ENCODE results near the gene RBM45. TPM values are rescaled to one million over a fixed set of nuclear protein-coding genes. Genes with fewer than 3 reads are reported as not detected.

RBM45 gene
- total and polyA plus RNA-seq, 8 donors: 5.0 to 9.4 (median 6.6) TPM

DNA sequence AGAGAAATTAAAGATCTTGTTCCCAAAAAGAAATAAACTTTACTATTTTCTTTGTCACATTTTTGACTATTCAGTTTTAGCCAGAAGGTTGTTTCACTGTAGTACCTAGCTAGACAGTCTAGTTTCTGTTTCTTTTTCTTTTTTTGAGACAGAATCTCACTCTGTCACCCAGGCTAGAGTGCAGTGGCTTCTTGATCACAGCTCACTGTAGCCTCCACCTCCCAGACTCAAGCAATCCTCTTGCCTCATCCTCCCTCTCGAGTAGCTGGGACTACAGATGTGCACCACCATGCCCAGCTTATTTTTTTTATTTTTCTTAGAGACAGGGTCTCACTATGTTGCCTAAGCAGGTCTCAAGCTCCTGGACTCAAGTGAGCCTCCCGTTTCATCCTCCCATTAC lies 2.2 kb downstream of the RBM45 start:
- no peak for DNase-seq
- H3K4me1 ChIP-seq: peaks cover 9 to 10% (median 9%) of the 10 kb centered on the region in 3 donors
- 83 to 86% methylated on average over 2 of the region's 2 CpGs for WGBS, 2 donors
- H3K36me3 ChIP-seq: no peaks in the 10 kb centered on the region
- no peak for ATAC-seq
- FAIRE-seq: no peak
- H3K27me3 ChIP-seq: no peaks in the 10 kb centered on the region
- no peak overlapping the region for H3K4me3 ChIP-seq
- TF ChIP-seq, protein P1, sequence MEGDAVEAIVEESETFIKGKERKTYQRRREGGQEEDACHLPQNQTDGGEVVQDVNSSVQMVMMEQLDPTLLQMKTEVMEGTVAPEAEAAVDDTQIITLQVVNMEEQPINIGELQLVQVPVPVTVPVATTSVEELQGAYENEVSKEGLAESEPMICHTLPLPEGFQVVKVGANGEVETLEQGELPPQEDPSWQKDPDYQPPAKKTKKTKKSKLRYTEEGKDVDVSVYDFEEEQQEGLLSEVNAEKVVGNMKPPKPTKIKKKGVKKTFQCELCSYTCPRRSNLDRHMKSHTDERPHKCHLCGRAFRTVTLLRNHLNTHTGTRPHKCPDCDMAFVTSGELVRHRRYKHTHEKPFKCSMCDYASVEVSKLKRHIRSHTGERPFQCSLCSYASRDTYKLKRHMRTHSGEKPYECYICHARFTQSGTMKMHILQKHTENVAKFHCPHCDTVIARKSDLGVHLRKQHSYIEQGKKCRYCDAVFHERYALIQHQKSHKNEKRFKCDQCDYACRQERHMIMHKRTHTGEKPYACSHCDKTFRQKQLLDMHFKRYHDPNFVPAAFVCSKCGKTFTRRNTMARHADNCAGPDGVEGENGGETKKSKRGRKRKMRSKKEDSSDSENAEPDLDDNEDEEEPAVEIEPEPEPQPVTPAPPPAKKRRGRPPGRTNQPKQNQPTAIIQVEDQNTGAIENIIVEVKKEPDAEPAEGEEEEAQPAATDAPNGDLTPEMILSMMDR (IDR thresholded peaks at IDR 0.05): no peak
- H3K9me3 ChIP-seq: no peaks in the 10 kb centered on the region
- no peak overlapping the region for H3K27ac ChIP-seq
- intact Hi-C loops (cut with DNase I): no loop called here

DNA sequence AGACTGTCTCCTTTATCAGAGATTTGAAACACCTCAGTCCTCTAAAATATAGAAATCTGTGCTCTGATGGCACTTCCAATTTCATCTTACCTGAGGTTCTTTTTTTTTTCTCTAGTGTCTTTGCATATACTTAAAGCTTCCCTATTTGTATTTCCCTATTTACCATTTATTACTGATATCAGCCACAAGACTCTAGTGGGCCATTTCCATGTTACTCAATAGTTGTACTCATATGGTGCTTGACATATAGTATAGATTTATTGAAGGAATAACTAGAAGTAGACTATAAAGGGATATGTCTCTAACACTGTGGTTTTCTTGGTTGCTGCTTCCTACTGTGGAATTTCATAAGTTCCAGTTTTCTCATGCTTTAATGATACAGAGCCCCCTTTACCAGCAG lies 3.0 kb downstream of the RBM45 start:
- Histone ChIP-seq H3K27me3 (no peaks in the 10 kb centered on the region), H3K36me3 (no peaks in the 10 kb centered on the region), H3K4me1 (peaks cover 9 to 10% (median 9%) of the 10 kb centered on the region in 3 donors), H3K9me3 (no peaks in the 10 kb centered on the region), H3K4me3 (no peak overlapping the region), H3K27ac (no peak overlapping the region)
- intact Hi-C loops (cut with DNase I): no loop called here
- no peak for FAIRE-seq
- DNase-seq: no peak
- TF ChIP-seq, protein P1 (IDR thresholded peaks at IDR 0.05): no peak
- no peak for ATAC-seq

- intact Hi-C loops (cut with DNase I): no loop called here
- Histone ChIP-seq H3K9me3 (no peaks in the 10 kb centered on the region), H3K27me3 (no peaks in the 10 kb centered on the region), H3K27ac (no peak overlapping the region), H3K36me3 (peaks cover 0 to 16% (median 0%) of the 10 kb centered on the region in 3 donors), H3K4me3 (no peak overlapping the region), H3K4me1 (peaks cover 9 to 10% (median 9%) of the 10 kb centered on the region in 3 donors)
- DNase-seq: no peak
- ATAC-seq: no peak
- TF ChIP-seq, protein P1 (IDR thresholded peaks at IDR 0.05): no peak
- 90 to 92% methylated on average over 1 of the region's 1 CpG for WGBS, 2 donors
- FAIRE-seq: no peak
These were observed 5.5 kb downstream of the RBM45 start for GRCh38 chr2:178117725-178118124.

DNA sequence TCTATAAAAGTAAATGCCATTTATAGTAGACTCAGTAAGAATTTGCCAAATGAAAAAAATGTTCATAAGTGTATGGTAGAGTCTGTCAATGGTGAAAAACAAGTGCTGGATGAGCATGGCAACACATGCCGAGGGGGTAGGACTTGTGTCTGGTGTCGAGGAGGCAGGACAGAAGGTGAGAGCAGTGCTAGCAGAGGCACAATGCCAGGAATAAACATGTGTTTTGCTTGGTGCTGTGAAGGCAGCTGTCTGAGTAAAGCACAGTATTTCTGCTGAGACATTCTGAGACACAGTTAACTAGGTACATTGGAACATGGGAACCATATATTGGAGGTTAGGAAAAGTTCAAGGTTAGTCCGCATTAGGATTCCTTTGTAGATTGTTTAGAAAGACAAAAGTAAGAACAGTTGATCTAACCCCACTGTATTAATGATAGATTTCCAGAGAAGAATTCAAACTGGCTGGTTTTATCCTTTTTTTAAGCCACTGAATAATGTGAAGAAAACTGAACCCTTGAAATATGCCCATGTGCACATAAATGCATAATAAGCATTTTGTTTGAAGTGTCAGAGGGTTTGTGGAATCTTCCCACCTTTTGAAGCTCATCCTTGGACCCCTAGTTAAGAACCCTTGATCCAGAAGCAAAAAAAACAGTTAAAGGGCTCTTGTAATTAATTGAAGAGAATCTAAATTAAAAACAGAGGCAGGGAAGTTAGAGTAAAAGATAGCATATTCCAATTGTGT lies 7.1 kb downstream of the RBM45 start:
- H3K27ac ChIP-seq: no peak overlapping the region
- no peak overlapping the region for H3K4me3 ChIP-seq
- no peaks in the 10 kb centered on the region for H3K9me3 ChIP-seq
- DNase-seq (no peak), FAIRE-seq (no peak), ATAC-seq (no peak)
- TF ChIP-seq, protein P1 (IDR thresholded peaks at IDR 0.05): no peak
- no peaks in the 10 kb centered on the region for H3K4me1 ChIP-seq
- H3K27me3 ChIP-seq: no peaks in the 10 kb centered on the region
- peaks cover 0 to 28% (median 0%) of the 10 kb centered on the region in 3 donors for H3K36me3 ChIP-seq
- WGBS, 2 donors: 76 to 79% methylated on average over 3 of the region's 3 CpGs
- intact Hi-C loops (cut with DNase I): no loop called here

- ATAC-seq (no peak), DNase-seq (no peak), FAIRE-seq (no peak)
- Histone ChIP-seq H3K36me3 (peaks cover 0 to 42% (median 0%) of the 10 kb centered on the region in 3 donors), H3K9me3 (no peaks in the 10 kb centered on the region), H3K4me1 (no peaks in the 10 kb centered on the region), H3K27me3 (no peaks in the 10 kb centered on the region), H3K4me3 (no peak overlapping the region), H3K27ac (no peak overlapping the region)
- WGBS, 2 donors: 74 to 89% methylated on average over 2 of the region's 2 CpGs
- TF ChIP-seq, protein P1 (IDR thresholded peaks at IDR 0.05): no peak
- intact Hi-C loops (cut with DNase I): no loop called here
These were observed 10.9 kb downstream of the RBM45 start for GRCh38 chr2:178123163-178123562.

Data from pancreas (tissue), 10 donors.